ENCODE data around the gene HOXA1. TPM values are rescaled to one million over a fixed set of nuclear protein-coding genes. Genes with fewer than 3 reads are reported as not detected.

The HOXA1 gene
- total and polyA plus RNA-seq, 5 donors from 2014 or later, result 0.49 to 1.4 (median 0.85) TPM

DNA sequence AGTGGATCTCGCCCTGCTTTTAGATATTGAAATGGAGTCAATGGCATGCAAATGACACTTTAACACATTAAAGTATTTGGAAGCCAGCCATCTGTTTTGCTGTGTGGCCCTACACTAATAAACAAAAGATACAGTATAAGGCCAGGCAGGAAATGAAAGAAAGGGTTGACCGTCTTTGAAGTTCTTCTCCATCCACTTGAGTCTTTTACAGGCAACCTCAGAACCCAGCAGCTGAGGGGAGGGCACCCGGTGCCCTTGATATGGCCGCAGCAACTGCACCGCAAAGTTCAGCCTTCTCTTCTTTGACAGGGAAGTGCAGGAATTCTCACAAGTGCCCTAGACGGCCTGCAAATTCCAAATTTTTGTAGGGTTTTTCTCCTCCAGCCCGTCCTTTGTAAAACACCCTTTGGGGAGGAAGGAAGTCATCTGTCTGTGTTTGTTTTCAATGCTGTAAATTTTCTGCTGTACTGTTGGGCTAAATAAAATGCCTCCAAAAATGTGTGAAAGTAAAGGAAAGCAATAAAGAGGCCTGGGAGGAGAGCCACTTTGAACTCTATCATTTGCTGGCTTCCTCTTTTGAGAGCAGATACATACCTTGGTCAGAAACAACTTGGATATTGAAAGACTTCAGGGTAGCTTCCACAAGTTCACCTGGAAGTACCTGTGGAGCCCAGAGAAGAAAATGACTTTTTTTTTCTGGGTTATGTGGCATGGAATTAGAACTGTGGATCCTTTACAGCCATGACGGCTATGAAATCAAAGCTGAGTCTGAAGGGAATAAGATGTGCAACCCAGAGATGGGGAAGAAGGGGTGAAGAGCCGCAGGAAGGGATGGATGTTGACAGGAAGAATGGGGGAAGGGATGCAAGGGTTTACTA is 3.6 kb downstream of the HOXA1 start:
- H3K4me1 ChIP-seq (ENCODE audit: control insufficient read depth, insufficient read depth, low read length, poor library complexity, severe bottlenecking), result peaks cover 22% of the 10 kb centered on the region
- H3K27ac Mint-ChIP-seq, result no peak overlapping the region
- H3K9me3 ChIP-seq (ENCODE audit: control insufficient read depth in 2 of 2, low read length in 2 of 2), result no peaks in the 10 kb centered on the region
- H3K27ac ChIP-seq (ENCODE audit: insufficient read depth, low read length, poor library complexity, severe bottlenecking), result no peak overlapping the region
- H3K36me3 Mint-ChIP-seq, result peaks cover 3% of the 10 kb centered on the region
- peak overlapping the region in 2 of 4 donors; percentile 12 to 77 for H3K4me3 Mint-ChIP-seq
- H3K4me1 Mint-ChIP-seq, result peaks cover 4 to 42% (median 14%) of the 10 kb centered on the region in 4 donors
- H3K27me3 Mint-ChIP-seq, result peaks cover 82% of the 10 kb centered on the region
- no peak for DNase-seq
- H3K9me3 Mint-ChIP-seq, result peaks cover 0 to 4% (median 0%) of the 10 kb centered on the region in 7 donors
- H3K4me3 ChIP-seq (ENCODE audit: low read depth, low read length), result no peak overlapping the region
- peaks cover 42% of the 10 kb centered on the region for H3K27me3 ChIP-seq (ENCODE audit: control insufficient read depth, insufficient read depth, low read length)
- no peak for ATAC-seq (ENCODE audit: low read depth in 2 of 2)
- H3K36me3 ChIP-seq (ENCODE audit: control insufficient read depth, insufficient read depth, low read length), result no peaks in the 10 kb centered on the region

DNA sequence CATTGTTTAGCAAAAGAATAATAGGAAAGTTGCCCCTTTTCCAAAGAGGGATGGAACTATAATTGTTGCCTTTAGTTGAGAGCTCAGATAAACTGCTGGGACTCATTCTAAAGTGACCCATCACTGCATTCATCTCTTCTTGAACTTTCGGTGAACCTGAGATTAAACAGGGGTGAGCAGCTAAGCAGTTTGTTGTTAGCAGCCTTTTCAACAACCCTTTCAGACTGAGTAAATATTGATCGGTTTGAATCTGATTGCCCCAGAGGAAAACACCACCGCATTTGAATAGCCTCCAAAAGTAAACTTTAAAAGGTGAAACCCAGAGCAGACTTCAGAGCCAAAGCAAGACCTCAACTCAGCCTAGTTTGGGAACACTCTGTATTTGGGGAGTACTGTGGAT is 4.7 kb downstream of the HOXA1 start:
- DNase-seq (no peak), ATAC-seq (ENCODE audit: low read depth in 2 of 2) (no peak)
- H3K4me3 ChIP-seq (ENCODE audit: low read depth, low read length), result no peak overlapping the region
- H3K9me3 ChIP-seq (ENCODE audit: control insufficient read depth in 2 of 2, low read length in 2 of 2), result no peaks in the 10 kb centered on the region
- H3K4me1 Mint-ChIP-seq, result peaks cover 3 to 39% (median 13%) of the 10 kb centered on the region in 4 donors
- peaks cover 44% of the 10 kb centered on the region for H3K27me3 ChIP-seq (ENCODE audit: control insufficient read depth, insufficient read depth, low read length)
- H3K36me3 Mint-ChIP-seq, result peaks cover 3% of the 10 kb centered on the region
- H3K27ac Mint-ChIP-seq, result no peak overlapping the region
- peaks cover 17% of the 10 kb centered on the region for H3K4me1 ChIP-seq (ENCODE audit: control insufficient read depth, insufficient read depth, low read length, poor library complexity, severe bottlenecking)
- H3K36me3 ChIP-seq (ENCODE audit: control insufficient read depth, insufficient read depth, low read length), result no peaks in the 10 kb centered on the region
- H3K27me3 Mint-ChIP-seq, result peaks cover 90% of the 10 kb centered on the region
- H3K9me3 Mint-ChIP-seq, result peaks cover 0 to 4% (median 0%) of the 10 kb centered on the region in 7 donors
- H3K4me3 Mint-ChIP-seq, result no peak overlapping the region
- no peak overlapping the region for H3K27ac ChIP-seq (ENCODE audit: insufficient read depth, low read length, poor library complexity, severe bottlenecking)

DNA sequence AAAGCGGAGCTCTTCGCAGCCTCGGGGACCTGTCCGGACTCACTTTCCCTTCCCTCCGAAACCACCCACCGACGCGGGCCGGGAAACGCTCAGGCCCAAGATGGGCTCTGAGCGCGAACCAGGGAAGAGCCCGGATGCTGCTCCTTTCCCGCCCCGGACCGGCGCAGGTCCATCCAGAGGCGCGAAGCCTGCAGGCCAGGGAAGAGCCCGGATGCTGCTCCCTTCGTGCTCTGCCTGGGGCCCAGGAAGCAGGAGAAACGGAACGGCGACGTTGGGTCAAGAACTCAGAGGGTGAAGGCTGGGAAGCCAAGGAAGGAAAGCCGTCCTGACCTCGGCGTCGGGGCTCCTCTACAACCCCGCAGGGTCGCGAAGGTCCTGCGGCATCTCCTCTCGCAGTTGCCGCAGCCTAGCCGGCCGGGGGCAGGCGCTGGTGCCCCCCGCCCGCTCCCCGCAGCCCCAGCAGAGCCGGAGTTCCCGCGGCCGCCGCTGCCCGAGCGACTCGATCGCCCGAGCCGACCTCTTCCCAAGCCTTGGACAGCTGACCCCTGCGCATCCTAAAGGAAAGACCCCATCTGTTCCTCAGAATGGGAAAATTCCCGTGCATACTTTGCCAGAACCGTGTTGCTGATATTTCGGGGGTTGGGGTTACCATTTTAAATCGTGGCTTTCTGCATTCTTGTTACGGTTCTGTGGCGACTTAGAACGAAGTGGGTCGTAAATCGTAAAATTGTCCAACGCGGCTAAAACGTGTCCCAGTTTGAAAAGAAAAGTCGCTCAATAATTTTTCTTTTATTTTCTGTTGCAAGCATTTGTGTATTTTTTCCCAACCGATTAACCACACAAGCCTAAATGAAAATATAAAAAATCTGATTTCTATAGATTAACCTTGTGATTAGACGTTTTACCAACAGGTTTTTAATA is 7.5 kb downstream of the HOXA1 start:
- peaks cover 51% of the 10 kb centered on the region for H3K27me3 ChIP-seq (ENCODE audit: control insufficient read depth, insufficient read depth, low read length)
- DNase-seq, result no peak
- H3K9me3 ChIP-seq (ENCODE audit: control insufficient read depth in 2 of 2, low read length in 2 of 2), result no peaks in the 10 kb centered on the region
- H3K36me3 ChIP-seq (ENCODE audit: control insufficient read depth, insufficient read depth, low read length), result no peaks in the 10 kb centered on the region
- no peak overlapping the region for H3K4me3 ChIP-seq (ENCODE audit: low read depth, low read length)
- peaks cover 0 to 6% (median 0%) of the 10 kb centered on the region in 7 donors for H3K9me3 Mint-ChIP-seq
- H3K27ac ChIP-seq (ENCODE audit: insufficient read depth, low read length, poor library complexity, severe bottlenecking), result no peak overlapping the region
- H3K4me1 ChIP-seq (ENCODE audit: control insufficient read depth, insufficient read depth, low read length, poor library complexity, severe bottlenecking), result peaks cover 6% of the 10 kb centered on the region
- H3K27ac Mint-ChIP-seq, result no peak overlapping the region
- no peak overlapping the region for H3K4me3 Mint-ChIP-seq
- peaks cover 3% of the 10 kb centered on the region for H3K36me3 Mint-ChIP-seq
- ATAC-seq (ENCODE audit: low read depth in 2 of 2), result no peak
- H3K27me3 Mint-ChIP-seq, result peaks cover 93% of the 10 kb centered on the region
- peaks cover 1 to 21% (median 3%) of the 10 kb centered on the region in 4 donors for H3K4me1 Mint-ChIP-seq

DNA sequence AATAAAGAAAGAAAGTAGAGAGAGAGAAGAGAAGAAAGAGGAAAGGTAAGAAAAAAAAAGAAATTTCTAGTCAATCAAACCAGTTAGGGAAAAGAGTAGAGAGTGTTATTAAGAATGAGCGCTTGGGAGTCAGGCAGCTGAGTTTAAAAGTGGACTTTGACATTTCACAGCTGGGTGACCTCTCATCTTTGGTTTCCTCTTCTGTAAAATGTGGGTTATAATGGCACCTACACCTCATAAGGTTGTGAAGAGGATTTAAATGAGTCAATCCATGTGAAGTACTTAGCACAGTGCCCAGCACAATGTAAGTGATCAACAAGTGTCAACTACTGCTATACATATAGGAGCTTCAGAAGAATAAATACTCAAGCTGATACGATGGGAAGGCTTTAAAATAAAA is 12.2 kb downstream of the HOXA1 start:
- DNase-seq (no peak), ATAC-seq (ENCODE audit: low read depth in 2 of 2) (no peak)
- Histone ChIP-seq H3K36me3 (ENCODE audit: control insufficient read depth, insufficient read depth, low read length) (no peaks in the 10 kb centered on the region), H3K4me1 (ENCODE audit: control insufficient read depth, insufficient read depth, low read length, poor library complexity, severe bottlenecking) (peaks cover 6% of the 10 kb centered on the region), H3K9me3 (ENCODE audit: control insufficient read depth in 2 of 2, low read length in 2 of 2) (no peaks in the 10 kb centered on the region), H3K27me3 (ENCODE audit: control insufficient read depth, insufficient read depth, low read length) (peaks cover 16% of the 10 kb centered on the region), H3K4me3 (ENCODE audit: low read depth, low read length) (no peak overlapping the region), H3K27ac (ENCODE audit: insufficient read depth, low read length, poor library complexity, severe bottlenecking) (no peak overlapping the region)
- no peak overlapping the region for H3K4me3 Mint-ChIP-seq
- peaks cover 0 to 16% (median 8%) of the 10 kb centered on the region in 4 donors for H3K4me1 Mint-ChIP-seq
- H3K9me3 Mint-ChIP-seq, result peaks cover 0 to 2% (median 0%) of the 10 kb centered on the region in 7 donors
- peaks cover 57% of the 10 kb centered on the region for H3K27me3 Mint-ChIP-seq
- no peak overlapping the region for H3K27ac Mint-ChIP-seq
- H3K36me3 Mint-ChIP-seq, result no peaks in the 10 kb centered on the region

DNA sequence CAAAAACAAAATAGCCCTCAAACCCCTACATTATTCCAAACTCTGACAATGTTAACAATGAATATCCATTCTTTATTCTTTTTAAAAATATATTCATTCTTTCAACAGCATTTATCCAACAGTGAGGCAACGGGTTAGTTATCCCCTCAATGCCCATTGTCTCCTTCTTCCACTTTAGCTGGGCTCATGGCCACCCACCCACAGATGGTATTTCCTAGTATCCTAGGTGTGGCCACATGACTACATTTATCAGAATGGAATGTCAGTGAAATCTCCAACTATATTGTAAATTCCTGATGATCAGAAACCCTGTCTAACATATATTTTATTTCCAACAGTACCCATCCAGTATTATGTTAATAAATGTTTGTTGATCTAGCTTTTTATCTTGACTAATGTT is 13.6 kb downstream of the HOXA1 start:
- no peaks in the 10 kb centered on the region for H3K9me3 ChIP-seq (ENCODE audit: control insufficient read depth in 2 of 2, low read length in 2 of 2)
- H3K4me1 Mint-ChIP-seq, result peaks cover 0 to 11% (median 3%) of the 10 kb centered on the region in 4 donors
- no peak for ATAC-seq (ENCODE audit: low read depth in 2 of 2)
- H3K36me3 ChIP-seq (ENCODE audit: control insufficient read depth, insufficient read depth, low read length), result no peaks in the 10 kb centered on the region
- H3K4me1 ChIP-seq (ENCODE audit: control insufficient read depth, insufficient read depth, low read length, poor library complexity, severe bottlenecking), result no peaks in the 10 kb centered on the region
- no peak overlapping the region for H3K4me3 ChIP-seq (ENCODE audit: low read depth, low read length)
- peaks cover 0 to 2% (median 0%) of the 10 kb centered on the region in 7 donors for H3K9me3 Mint-ChIP-seq
- no peak overlapping the region for H3K4me3 Mint-ChIP-seq
- H3K27ac ChIP-seq (ENCODE audit: insufficient read depth, low read length, poor library complexity, severe bottlenecking), result no peak overlapping the region
- H3K27me3 Mint-ChIP-seq, result peaks cover 45% of the 10 kb centered on the region
- no peaks in the 10 kb centered on the region for H3K36me3 Mint-ChIP-seq
- no peak overlapping the region for H3K27ac Mint-ChIP-seq
- peaks cover 12% of the 10 kb centered on the region for H3K27me3 ChIP-seq (ENCODE audit: control insufficient read depth, insufficient read depth, low read length)
- no peak for DNase-seq

DNA sequence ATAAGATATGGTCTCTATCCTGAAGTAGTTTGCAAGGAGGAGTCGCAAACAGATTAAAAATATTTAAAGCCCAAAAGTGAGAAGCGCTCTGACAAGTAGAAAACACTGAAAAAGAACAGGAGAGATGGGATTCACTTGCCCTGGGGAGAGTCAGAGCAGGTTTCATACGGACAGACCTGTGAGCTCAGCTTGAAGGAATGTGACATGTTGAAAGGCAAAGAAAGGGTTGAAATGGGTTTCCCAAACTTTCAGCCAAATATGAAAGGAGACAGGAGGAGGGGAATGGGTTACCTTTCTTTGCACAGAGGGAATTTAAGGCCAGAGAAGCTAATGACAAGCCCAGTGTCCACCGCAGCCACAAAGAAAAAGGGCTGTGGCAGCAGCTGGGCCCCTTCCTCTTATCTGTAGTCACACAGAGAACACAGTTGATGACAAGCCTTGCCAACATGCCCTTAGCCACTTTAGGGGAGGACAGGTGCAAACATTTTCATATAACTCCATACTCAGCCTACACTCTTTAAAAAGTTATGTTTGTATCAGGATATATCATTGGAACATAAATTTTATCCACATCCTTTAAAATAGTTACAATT is 14.9 kb downstream of the HOXA1 start:
- Mint-ChIP-seq H3K4me3 (no peak overlapping the region), H3K27ac (no peak overlapping the region), H3K27me3 (peaks cover 33% of the 10 kb centered on the region), H3K9me3 (peaks cover 0 to 2% (median 0%) of the 10 kb centered on the region in 7 donors), H3K4me1 (peaks cover 0 to 9% (median 3%) of the 10 kb centered on the region in 4 donors), H3K36me3 (no peaks in the 10 kb centered on the region)
- no peaks in the 10 kb centered on the region for H3K9me3 ChIP-seq (ENCODE audit: control insufficient read depth in 2 of 2, low read length in 2 of 2)
- no peak for DNase-seq
- H3K27ac ChIP-seq (ENCODE audit: insufficient read depth, low read length, poor library complexity, severe bottlenecking), result no peak overlapping the region
- peaks cover 8% of the 10 kb centered on the region for H3K27me3 ChIP-seq (ENCODE audit: control insufficient read depth, insufficient read depth, low read length)
- H3K4me3 ChIP-seq (ENCODE audit: low read depth, low read length), result no peak overlapping the region
- no peak for ATAC-seq (ENCODE audit: low read depth in 2 of 2)
- no peaks in the 10 kb centered on the region for H3K36me3 ChIP-seq (ENCODE audit: control insufficient read depth, insufficient read depth, low read length)
- no peaks in the 10 kb centered on the region for H3K4me1 ChIP-seq (ENCODE audit: control insufficient read depth, insufficient read depth, low read length, poor library complexity, severe bottlenecking)

DNA sequence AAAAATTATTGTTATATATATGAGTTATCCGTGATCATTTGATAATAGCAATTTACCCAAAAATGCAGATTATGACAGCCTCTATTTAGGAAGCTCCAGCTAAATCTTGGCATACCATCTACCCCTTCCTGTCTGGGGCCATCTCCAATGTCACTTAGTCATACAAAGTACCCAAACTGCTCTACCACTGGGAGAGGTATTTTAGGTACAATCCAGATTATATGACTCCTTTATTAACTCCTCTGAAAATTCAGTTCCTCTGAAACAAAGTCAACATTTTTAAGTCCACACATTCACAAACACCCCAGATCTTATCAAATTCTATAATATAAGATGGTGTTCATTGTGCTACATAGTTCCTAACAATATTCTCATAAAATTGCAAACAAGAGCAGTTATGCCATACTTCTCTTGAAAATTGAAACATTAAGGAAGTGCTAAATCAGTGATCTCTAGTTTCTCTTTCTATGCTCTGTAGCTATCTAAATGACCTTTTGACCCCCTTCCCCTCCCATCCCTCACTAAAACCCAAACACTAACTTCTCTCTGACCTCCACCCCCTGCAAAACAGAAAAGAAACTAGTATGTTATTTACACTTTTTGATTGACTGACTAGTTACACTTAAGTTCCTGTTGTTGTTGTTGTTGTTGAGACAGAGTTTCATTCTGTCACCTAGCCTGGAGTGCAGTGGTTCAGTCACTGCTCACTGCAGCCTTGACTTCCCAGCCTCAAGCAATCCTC is 16.4 kb downstream of the HOXA1 start:
- peaks cover 15% of the 10 kb centered on the region for H3K27me3 ChIP-seq (ENCODE audit: control insufficient read depth, insufficient read depth, low read length)
- no peak overlapping the region for H3K27ac ChIP-seq (ENCODE audit: insufficient read depth, low read length, poor library complexity, severe bottlenecking)
- H3K4me1 ChIP-seq (ENCODE audit: control insufficient read depth, insufficient read depth, low read length, poor library complexity, severe bottlenecking), result no peaks in the 10 kb centered on the region
- Mint-ChIP-seq H3K9me3 (peaks cover 0 to 2% (median 0%) of the 10 kb centered on the region in 7 donors), H3K4me1 (peaks cover 0 to 9% (median 3%) of the 10 kb centered on the region in 4 donors), H3K36me3 (no peaks in the 10 kb centered on the region), H3K27ac (no peak overlapping the region), H3K27me3 (peaks cover 23% of the 10 kb centered on the region), H3K4me3 (no peak overlapping the region)
- no peaks in the 10 kb centered on the region for H3K9me3 ChIP-seq (ENCODE audit: control insufficient read depth in 2 of 2, low read length in 2 of 2)
- no peak overlapping the region for H3K4me3 ChIP-seq (ENCODE audit: low read depth, low read length)
- H3K36me3 ChIP-seq (ENCODE audit: control insufficient read depth, insufficient read depth, low read length), result no peaks in the 10 kb centered on the region
- ATAC-seq (ENCODE audit: low read depth in 2 of 2) (peak in 1 of 2 donors; percentile 24), DNase-seq (peak in 1 of 3 donors; percentile 8)
